H9 (cell line): ENCODE data around the gene SPTAN1. TPM values are rescaled to one million over a fixed set of nuclear protein-coding genes. Genes with fewer than 3 reads are reported as not detected.

Experiments
- DNase-seq: peaks from one replicate; pipeline ENCODE4 v3.0.0-alpha.2; 2017
- H2AFZ ChIP-seq: one replicate; pipeline ENCODE4 v1.6.1; 2013; ENCODE audit warnings: mild to moderate bottlenecking, low read length, control low read depth, moderate library complexity
- H2AK5ac ChIP-seq: 2 replicates; pipeline ENCODE4 v1.6.1; 2013; ENCODE audit warnings: low read length, control low read depth, mixed read lengths; ENCODE audit not compliant: insufficient read length
- H2BK120ac ChIP-seq: one replicate; pipeline ENCODE4 v1.6.1; 2013; ENCODE audit warnings: low read depth, mild to moderate bottlenecking, low read length, control low read depth, inconsistent platforms; ENCODE audit not compliant: poor library complexity, severe bottlenecking
- H2BK12ac ChIP-seq: 2 replicates; pipeline ENCODE4 v1.6.1; 2013; ENCODE audit warnings: low read length, control low read depth, mixed read lengths, low read depth; ENCODE audit not compliant: insufficient read length
- H2BK15ac ChIP-seq: 2 replicates; pipeline ENCODE4 v1.6.1; 2013; ENCODE audit warnings: low read depth, low read length, control low read depth
- H2BK20ac ChIP-seq: one replicate; pipeline ENCODE4 v1.6.1; 2013; ENCODE audit warnings: low read depth, mild to moderate bottlenecking, low read length, control low read depth, inconsistent platforms; ENCODE audit not compliant: poor library complexity, severe bottlenecking
- H2BK5ac ChIP-seq: 2 replicates; pipeline ENCODE4 v1.6.1; 2013; ENCODE audit warnings: low read length, control low read depth, mixed read lengths; ENCODE audit not compliant: insufficient read length
- H3K14ac ChIP-seq: 2 replicates; pipeline ENCODE4 v1.6.1; 2013; ENCODE audit warnings: low read length, control low read depth; ENCODE audit not compliant: insufficient read depth
- H3K18ac ChIP-seq: 2 replicates; pipeline ENCODE4 v1.6.1; 2013; ENCODE audit warnings: low read depth, mild to moderate bottlenecking, mixed read lengths, low read length, control low read depth; ENCODE audit not compliant: insufficient read length
- H3K23ac ChIP-seq: 2 replicates; pipeline ENCODE4 v1.6.1; 2013; ENCODE audit warnings: low read length, control low read depth, mixed read lengths, low read depth; ENCODE audit not compliant: insufficient read length
- H3K23me2 ChIP-seq: 2 replicates; pipeline ENCODE4 v1.6.1; 2013; ENCODE audit warnings: low read depth, mild to moderate bottlenecking, mixed read lengths, low read length, control low read depth; ENCODE audit not compliant: insufficient read length, poor library complexity, severe bottlenecking
- H3K27ac ChIP-seq: 2 replicates; pipeline ENCODE4 v1.5.1; 2013; ENCODE audit warnings: low read length, control low read depth, mixed read lengths, low read depth; ENCODE audit not compliant: insufficient read length
- H3K27me3 ChIP-seq: 2 replicates; pipeline ENCODE4 v1.6.1; 2013; ENCODE audit warnings: low read length, control low read depth, inconsistent platforms; ENCODE audit not compliant: insufficient read depth
- H3K4ac ChIP-seq: 2 replicates; pipeline ENCODE4 v1.6.1; 2013; ENCODE audit warnings: low read depth, mild to moderate bottlenecking, control low read depth, inconsistent platforms, low read length, moderate library complexity
- H3K4me1 ChIP-seq: 2 replicates; pipeline ENCODE4 v1.6.1; 2013; ENCODE audit warnings: low read length, control low read depth, inconsistent platforms; ENCODE audit not compliant: insufficient read depth
- H3K4me2 ChIP-seq: 2 replicates; pipeline ENCODE4 v1.6.1; 2013; ENCODE audit warnings: low read length, control low read depth, mixed read lengths; ENCODE audit not compliant: insufficient read length, insufficient read depth
- H3K56ac ChIP-seq: 2 replicates; pipeline ENCODE4 v1.6.1; 2013; ENCODE audit warnings: low read depth, mild to moderate bottlenecking, mixed read lengths, low read length, control low read depth; ENCODE audit not compliant: insufficient read length
- H3K79me1 ChIP-seq: 2 replicates; pipeline ENCODE4 v1.6.1; 2013; ENCODE audit warnings: low read depth, mild to moderate bottlenecking, moderate library complexity, low read length, control low read depth, inconsistent platforms; ENCODE audit not compliant: insufficient read depth, poor library complexity, severe bottlenecking
- H3K79me2 ChIP-seq: 2 replicates; pipeline ENCODE4 v1.6.1; 2013; ENCODE audit warnings: low read length, control low read depth, inconsistent platforms; ENCODE audit not compliant: insufficient read depth
- H3K9ac ChIP-seq: 2 replicates; pipeline ENCODE4 v1.6.1; 2013; ENCODE audit warnings: low read length, control low read depth, mixed read lengths; ENCODE audit not compliant: insufficient read length; ENCODE audit errors: extremely low read depth
- H3K9me3 ChIP-seq: one replicate; pipeline ENCODE4 v1.6.1; 2013; ENCODE audit warnings: low read depth, low read length, inconsistent platforms; ENCODE audit not compliant: control insufficient read depth
- H3T11ph ChIP-seq: one replicate; pipeline ENCODE4 v1.6.1; 2013; ENCODE audit warnings: mild to moderate bottlenecking, low read length, control low read depth, inconsistent platforms
- H4K20me1 ChIP-seq: one replicate; pipeline ENCODE4 v1.6.1; 2013; ENCODE audit not compliant: control insufficient read depth, insufficient read length, insufficient read depth
- H4K5ac ChIP-seq: 2 replicates; pipeline ENCODE4 v1.6.1; 2013; ENCODE audit warnings: low read depth, mild to moderate bottlenecking, mixed read lengths, low read length, control low read depth; ENCODE audit not compliant: insufficient read length
- H4K8ac ChIP-seq: replicated peaks from 2 replicates; pipeline ENCODE4 v1.6.1; 2013; ENCODE audit warnings: low read length, control low read depth, mixed read lengths, low read depth; ENCODE audit not compliant: insufficient read length
- H4K91ac ChIP-seq: 2 replicates; pipeline ENCODE4 v1.6.1; 2013; ENCODE audit warnings: low read depth, mild to moderate bottlenecking, moderate library complexity, mixed read lengths, low read length, control low read depth; ENCODE audit not compliant: insufficient read length
- H3K27ac Mint-ChIP-seq, 3 experiments: 2 replicates in 2 of 3; 3 replicates in 1 of 3; pipeline ENCODE4 v1.8.0; 2020 to 2021; ENCODE audit warnings: mixed read lengths in 3 of 3, mild to moderate bottlenecking in 1 of 3, moderate library complexity in 1 of 3
- H3K27me3 Mint-ChIP-seq: 2 replicates; pipeline ENCODE4 v1.8.0; 2021; ENCODE audit warnings: low read depth, mild to moderate bottlenecking, moderate library complexity, mixed read lengths
- H3K36me3 Mint-ChIP-seq, 3 experiments: 2 replicates in 2 of 3; 3 replicates in 1 of 3; pipeline ENCODE4 v1.8.0; 2020 to 2021; ENCODE audit warnings: low read depth in 3 of 3, mixed read lengths in 3 of 3; ENCODE audit not compliant: insufficient read depth in 1 of 3
- H3K4me1 Mint-ChIP-seq, 2 experiments: 2 replicates each; pipeline ENCODE4 v1.8.0; 2020; ENCODE audit warnings: mixed read lengths in 2 of 2
- H3K4me3 Mint-ChIP-seq, 2 experiments: 2 replicates in 1 of 2; 3 replicates in 1 of 2; pipeline ENCODE4 v1.8.0; 2020 to 2021; ENCODE audit warnings: mild to moderate bottlenecking in 2 of 2, mixed read lengths in 2 of 2, moderate library complexity in 1 of 2
- H3K9me3 Mint-ChIP-seq, 2 experiments: 2 replicates in 1 of 2; 3 replicates in 1 of 2; pipeline ENCODE4 v1.8.0; 2020; ENCODE audit warnings: mild to moderate bottlenecking in 2 of 2, mixed read lengths in 2 of 2, moderate library complexity in 1 of 2
- CTCF ChIP-seq: fragments of 200-600 bp; sonication (generic); conservative IDR thresholded peaks from 3 replicates; pipeline ENCODE4 v1.8.0; 2021; ENCODE audit warnings: antibody characterized with exemption, mild to moderate bottlenecking
- WGBS: extraction: QIAGEN DNeasy Blood & Tissue Kit; methylation state at CpG from one replicate; pipeline ENCODE4 v1.1.7; 2013; ENCODE audit warnings: missing lambda C conversion rate, low lambda C conversion rate, mixed read lengths; ENCODE audit not compliant: insufficient read length; ENCODE audit errors: extremely low coverage; 5-methylcytosine and 5-hydroxymethylcytosine counted together
- total RNA-seq: library from RNA; stranded (reverse); gene quantifications from 2 replicates; pipeline ENCODE4 v1.2.1, GENCODE V29; 2021

The SPTAN1 gene
- total RNA-seq, 1 experiment from 2014 or later: 213 TPM

DNA sequence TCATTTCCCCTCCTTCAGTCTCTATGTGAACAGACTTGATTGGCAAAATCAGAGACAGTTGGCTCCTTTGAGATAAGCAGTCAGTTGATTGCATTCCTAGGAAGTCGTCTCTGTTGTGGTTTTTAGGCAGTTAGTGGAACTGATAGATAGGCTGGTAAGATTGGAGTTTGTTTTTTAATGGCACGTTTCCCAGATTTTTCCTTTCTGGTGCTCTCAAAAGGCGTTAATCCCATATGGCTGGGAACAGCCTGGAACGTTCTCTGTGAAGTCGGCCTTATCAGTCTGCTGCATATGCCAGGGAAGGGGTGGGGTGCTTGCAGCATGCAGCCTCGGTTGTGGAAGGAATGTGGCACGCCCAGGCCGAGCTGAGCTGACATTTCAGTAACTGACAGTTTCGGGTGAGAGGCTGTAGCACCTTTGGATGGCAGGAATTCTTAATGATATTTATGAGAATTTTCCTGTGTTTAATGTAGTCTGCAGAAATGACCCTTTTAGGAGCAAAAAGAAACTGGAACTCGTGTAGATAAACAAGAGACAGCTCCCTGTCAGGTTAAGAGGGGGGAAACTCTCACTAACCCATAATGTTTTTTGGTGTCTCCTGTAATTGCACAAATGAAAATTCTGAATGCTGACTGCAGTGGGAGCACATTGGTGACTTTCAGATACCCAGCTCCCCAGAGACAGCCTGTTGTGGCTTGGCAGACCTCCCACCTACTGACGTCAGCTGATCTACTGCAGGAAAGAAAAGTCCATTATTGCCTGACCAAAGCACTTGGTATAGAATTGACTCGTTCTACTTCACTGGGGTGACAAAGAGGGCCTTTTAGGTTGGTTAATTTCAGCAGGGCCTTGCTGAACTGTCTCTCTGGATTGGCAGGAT lies 6.3 kb downstream of the SPTAN1 start:
- Histone ChIP-seq H2BK12ac (no peak overlapping the region), H3K27me3 (no peaks in the 10 kb centered on the region), H3K56ac (no peak overlapping the region), H4K20me1 (no peaks in the 10 kb centered on the region), H2BK5ac (no peak overlapping the region), H3K79me2 (peaks cover 1% of the 10 kb centered on the region; the same call in 1 of the 2 replicates), H3K4me1 (peaks cover 9% of the 10 kb centered on the region), H3K4me2 (no peak overlapping the region), H3K18ac (no peak overlapping the region), H3T11ph (no peak overlapping the region), H3K4ac (no peak overlapping the region), H3K27ac (no peak overlapping the region), H2BK120ac (no peak overlapping the region), H3K14ac (no peak overlapping the region), H2BK20ac (no peak overlapping the region), H4K8ac (no peak overlapping the region), H3K9ac (no peak overlapping the region), H3K23ac (no peak overlapping the region), H3K9me3 (no peaks in the 10 kb centered on the region), H2AK5ac (no peak overlapping the region), H3K79me1 (peaks cover 6% of the 10 kb centered on the region), H2BK15ac (0 out of 2 replicates have a peak overlapping the region, but pooled peaks have one; percentile 31), H4K5ac (no peak overlapping the region), H4K91ac (no peak overlapping the region), H2AFZ (no peak overlapping the region), H3K23me2 (peaks cover 2% of the 10 kb centered on the region)
- Mint-ChIP-seq H3K4me3 (no peak overlapping the region), H3K4me1 (peaks cover 10 to 14% of the 10 kb centered on the region in 2 experiments; a peak in 3 of 4 replicates), H3K27ac (peak overlapping the region in 2 of 3 experiments; percentile 18 to 21; a peak in 4 of 7 replicates), H3K27me3 (no peaks in the 10 kb centered on the region), H3K36me3 (peaks cover 0 to 9% (median 4%) of the 10 kb centered on the region in 3 experiments; a peak in 3 of 7 replicates), H3K9me3 (no peaks in the 10 kb centered on the region)
- WGBS: no CpG with 5 or more reads among the region's 12 CpGs
- no peak for TF ChIP-seq CTCF
- no peak for DNase-seq
